ENCODE results near the gene SLC18A2. TPM values are rescaled to one million over a fixed set of nuclear protein-coding genes. Genes with fewer than 3 reads are reported as not detected.
"Not testable (repeated sequence)": the region's sequence is repeated elsewhere in the genome, so short reads cannot be mapped to it uniquely, and the experiment has no call there.

Gene SLC18A2
- total RNA-seq, 1 experiment from 2014 or later = not detected

DNA sequence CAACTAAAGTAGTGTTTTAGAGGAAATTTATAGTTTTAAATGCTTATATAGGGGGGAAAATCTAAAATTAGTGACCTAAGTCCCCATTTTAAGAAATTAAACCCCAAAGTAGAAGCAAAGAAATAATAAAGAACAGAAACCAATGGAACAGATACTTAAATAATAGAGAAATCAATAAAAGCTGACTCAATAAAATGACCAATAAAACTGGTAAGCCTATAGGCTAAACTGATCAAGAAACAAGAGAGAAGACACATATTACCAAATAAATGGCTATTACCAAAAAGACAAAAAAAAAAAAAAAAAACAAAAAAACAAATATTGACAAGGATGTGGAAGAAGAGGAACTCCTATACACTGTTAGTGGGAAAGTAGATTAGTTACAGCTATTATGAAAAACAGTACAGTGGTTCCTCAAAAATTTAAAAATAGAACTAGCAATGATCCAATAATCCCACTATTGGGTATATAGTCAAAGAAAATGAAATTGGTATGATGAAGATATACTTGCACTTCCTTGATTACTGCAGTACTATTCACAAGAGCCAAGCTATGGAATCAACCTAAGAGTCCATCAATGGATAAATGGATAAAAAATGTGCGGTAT is 53.2 kb downstream of the SLC18A2 start:
- Histone ChIP-seq H3K9me2 (replicated peaks; ENCODE audit: insufficient read depth, low read length) (no peaks in the 10 kb centered on the region), H3K27ac (ENCODE audit: low read length) (no peak overlapping the region), H3K4me1 (ENCODE audit: low read length) (peaks cover 4% of the 10 kb centered on the region; the same call in 1 of the 2 replicates), H4K20me1 (ENCODE audit: insufficient read depth, low read depth, low read length) (peaks cover 5% of the 10 kb centered on the region), H3K27me3 (ENCODE audit: low read length) (no peaks in the 10 kb centered on the region), H3K9ac (ENCODE audit: low read length) (no peak overlapping the region), H3K4me2 (ENCODE audit: low read depth, low read length, poor library complexity, severe bottlenecking) (no peak overlapping the region), H3K9me3 (ENCODE audit: low read length) (no peaks in the 10 kb centered on the region), H3K36me3 (ENCODE audit: insufficient read depth, low read length) (no peaks in the 10 kb centered on the region), H2AFZ (ENCODE audit: low read length) (no peak overlapping the region), H3K4me3 (ENCODE audit: low read length) (no peak overlapping the region), H3K79me2 (ENCODE audit: low read length) (0 out of 2 replicates have a peak, but pooled peaks cover 7% of the 10 kb centered on the region)
- DNase-seq = no peak

DNA sequence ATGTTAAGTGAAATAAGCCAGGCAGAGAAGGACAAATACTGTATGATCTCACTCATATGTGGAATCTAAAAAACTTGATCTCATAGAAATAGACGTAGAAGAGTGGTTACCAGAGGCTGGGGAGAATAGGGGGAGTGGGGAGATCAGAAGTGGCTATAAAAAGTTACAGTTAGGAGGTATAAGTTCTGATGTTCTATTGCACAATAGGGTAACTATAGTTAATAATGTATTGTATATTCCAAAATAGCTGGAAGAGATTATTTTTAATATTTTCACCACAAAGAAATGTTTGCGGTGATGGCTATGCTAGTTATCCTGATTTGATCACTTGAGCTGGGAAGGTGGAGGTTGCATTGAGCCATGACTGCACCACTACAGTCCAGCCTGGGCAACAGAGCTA is 53.8 kb downstream of the SLC18A2 start:
- 0 out of 2 replicates have a peak, but pooled peaks cover 7% of the 10 kb centered on the region for H3K79me2 ChIP-seq (ENCODE audit: low read length)
- peaks cover 5% of the 10 kb centered on the region for H4K20me1 ChIP-seq (ENCODE audit: insufficient read depth, low read depth, low read length)
- no peak overlapping the region for H3K4me2 ChIP-seq (ENCODE audit: low read depth, low read length, poor library complexity, severe bottlenecking)
- no peak overlapping the region for H3K27ac ChIP-seq (ENCODE audit: low read length)
- H3K9me2 ChIP-seq (replicated peaks; ENCODE audit: insufficient read depth, low read length) = no peaks in the 10 kb centered on the region
- no peak overlapping the region for H2AFZ ChIP-seq (ENCODE audit: low read length)
- H3K4me3 ChIP-seq (ENCODE audit: low read length) = no peak overlapping the region
- DNase-seq = no peak
- peaks cover 4% of the 10 kb centered on the region; the same call in 1 of the 2 replicates for H3K4me1 ChIP-seq (ENCODE audit: low read length)
- no peak overlapping the region for H3K9ac ChIP-seq (ENCODE audit: low read length)
- no peaks in the 10 kb centered on the region for H3K27me3 ChIP-seq (ENCODE audit: low read length)
- no peaks in the 10 kb centered on the region for H3K9me3 ChIP-seq (ENCODE audit: low read length)
- H3K36me3 ChIP-seq (ENCODE audit: insufficient read depth, low read length) = no peaks in the 10 kb centered on the region

DNA sequence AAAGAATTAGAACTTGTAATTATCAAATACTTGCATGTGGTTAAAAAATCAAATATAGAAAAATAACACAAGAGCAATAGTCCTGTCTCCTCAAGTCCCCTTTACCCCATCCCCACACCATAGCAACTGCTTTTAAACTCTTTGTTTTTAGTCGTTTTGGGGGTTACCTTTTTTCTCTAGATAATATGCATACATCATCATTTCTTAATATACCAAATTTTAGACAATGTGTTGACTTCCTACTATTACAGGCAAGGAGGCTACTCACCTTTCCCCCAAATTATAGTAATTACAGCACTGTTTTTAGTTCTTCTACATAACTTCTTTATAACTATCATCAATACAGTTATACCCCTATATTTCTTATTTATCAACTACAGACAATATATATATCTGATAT is 57.3 kb downstream of the SLC18A2 start:
- peaks cover 5% of the 10 kb centered on the region for H4K20me1 ChIP-seq (ENCODE audit: insufficient read depth, low read depth, low read length)
- no peak for DNase-seq
- H3K27me3 ChIP-seq (ENCODE audit: low read length) = no peaks in the 10 kb centered on the region
- H3K4me1 ChIP-seq (ENCODE audit: low read length) = peaks cover 4% of the 10 kb centered on the region; the same call in 1 of the 2 replicates
- no peak overlapping the region for H3K4me2 ChIP-seq (ENCODE audit: low read depth, low read length, poor library complexity, severe bottlenecking)
- 0 out of 2 replicates have a peak, but pooled peaks cover 2% of the 10 kb centered on the region for H3K79me2 ChIP-seq (ENCODE audit: low read length)
- no peaks in the 10 kb centered on the region for H3K36me3 ChIP-seq (ENCODE audit: insufficient read depth, low read length)
- H3K9ac ChIP-seq (ENCODE audit: low read length) = no peak overlapping the region
- no peak overlapping the region for H3K4me3 ChIP-seq (ENCODE audit: low read length)
- H3K27ac ChIP-seq (ENCODE audit: low read length) = no peak overlapping the region
- no peaks in the 10 kb centered on the region for H3K9me3 ChIP-seq (ENCODE audit: low read length)
- H3K9me2 ChIP-seq (replicated peaks; ENCODE audit: insufficient read depth, low read length) = no peaks in the 10 kb centered on the region
- no peak overlapping the region for H2AFZ ChIP-seq (ENCODE audit: low read length)

DNA sequence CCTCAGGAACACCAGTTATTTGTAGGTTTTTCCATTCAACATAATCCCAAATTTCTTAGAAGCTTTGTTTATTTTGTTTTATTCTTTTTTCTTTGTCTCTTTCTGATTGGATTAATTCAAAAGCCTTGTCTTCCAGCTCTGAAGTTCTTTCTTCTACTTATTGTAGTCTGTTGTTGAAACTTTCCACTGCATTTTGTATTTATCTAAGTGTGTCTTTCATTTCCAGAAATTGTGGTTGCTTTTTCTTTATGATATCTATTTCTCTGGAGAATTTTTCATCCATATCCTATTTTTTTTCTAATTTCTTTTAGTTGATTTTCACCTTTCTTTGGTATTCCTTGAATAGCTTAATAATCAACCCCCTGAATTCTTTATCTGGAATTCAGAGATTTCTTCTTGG is 58.5 kb downstream of the SLC18A2 start:
- Histone ChIP-seq H3K9me2 (replicated peaks; ENCODE audit: insufficient read depth, low read length) (no peaks in the 10 kb centered on the region), H4K20me1 (ENCODE audit: insufficient read depth, low read depth, low read length) (peaks cover 5% of the 10 kb centered on the region)
- no peak for DNase-seq

DNA sequence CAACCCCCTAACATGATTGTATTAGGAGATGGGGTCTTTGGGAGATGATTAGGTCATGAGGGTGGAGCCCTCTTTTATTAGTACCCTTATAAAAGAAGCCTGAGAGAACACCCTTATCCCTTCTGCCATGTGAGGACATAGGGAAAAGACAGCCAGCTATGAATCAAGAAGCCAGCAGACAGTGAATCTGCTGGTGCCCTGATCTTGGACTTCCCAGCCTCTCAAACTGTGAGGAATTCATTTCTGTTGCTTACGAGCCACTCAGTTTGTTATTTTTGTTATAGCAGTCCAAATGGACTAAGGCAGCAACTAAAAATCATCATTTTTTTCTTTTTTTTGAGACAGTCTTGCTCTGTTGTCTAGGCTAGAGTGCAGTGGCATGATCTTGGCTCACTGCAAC is 59.8 kb downstream of the SLC18A2 start:
- Histone ChIP-seq H3K27ac (ENCODE audit: low read length) (no peak overlapping the region), H3K27me3 (ENCODE audit: low read length) (no peaks in the 10 kb centered on the region), H3K9me3 (ENCODE audit: low read length) (no peaks in the 10 kb centered on the region), H3K4me2 (ENCODE audit: low read depth, low read length, poor library complexity, severe bottlenecking) (no peak overlapping the region), H3K4me3 (ENCODE audit: low read length) (no peak overlapping the region), H3K9ac (ENCODE audit: low read length) (no peak overlapping the region), H3K36me3 (ENCODE audit: insufficient read depth, low read length) (no peaks in the 10 kb centered on the region; the same call in 1 of the 2 replicates), H2AFZ (ENCODE audit: low read length) (no peak overlapping the region), H4K20me1 (ENCODE audit: insufficient read depth, low read depth, low read length) (peaks cover 5% of the 10 kb centered on the region; the same call in 1 of the 2 replicates), H3K4me1 (ENCODE audit: low read length) (peaks cover 4% of the 10 kb centered on the region; the same call in 1 of the 2 replicates), H3K9me2 (replicated peaks; ENCODE audit: insufficient read depth, low read length) (no peaks in the 10 kb centered on the region), H3K79me2 (ENCODE audit: low read length) (0 out of 2 replicates have a peak, but pooled peaks cover 2% of the 10 kb centered on the region)
- DNase-seq = no peak

More for the DNA sequence above, 58.5 kb downstream of the SLC18A2 start:
- Histone ChIP-seq H3K4me3 (ENCODE audit: low read length) (no peak overlapping the region), H3K4me2 (ENCODE audit: low read depth, low read length, poor library complexity, severe bottlenecking) (no peak overlapping the region), H3K9ac (ENCODE audit: low read length) (no peak overlapping the region), H3K4me1 (ENCODE audit: low read length) (peaks cover 4% of the 10 kb centered on the region; the same call in 1 of the 2 replicates), H3K36me3 (ENCODE audit: insufficient read depth, low read length) (no peaks in the 10 kb centered on the region), H3K27ac (ENCODE audit: low read length) (no peak overlapping the region), H3K79me2 (ENCODE audit: low read length) (0 out of 2 replicates have a peak, but pooled peaks cover 2% of the 10 kb centered on the region), H2AFZ (ENCODE audit: low read length) (no peak overlapping the region), H3K27me3 (ENCODE audit: low read length) (no peaks in the 10 kb centered on the region), H3K9me3 (ENCODE audit: low read length) (no peaks in the 10 kb centered on the region)

DNA sequence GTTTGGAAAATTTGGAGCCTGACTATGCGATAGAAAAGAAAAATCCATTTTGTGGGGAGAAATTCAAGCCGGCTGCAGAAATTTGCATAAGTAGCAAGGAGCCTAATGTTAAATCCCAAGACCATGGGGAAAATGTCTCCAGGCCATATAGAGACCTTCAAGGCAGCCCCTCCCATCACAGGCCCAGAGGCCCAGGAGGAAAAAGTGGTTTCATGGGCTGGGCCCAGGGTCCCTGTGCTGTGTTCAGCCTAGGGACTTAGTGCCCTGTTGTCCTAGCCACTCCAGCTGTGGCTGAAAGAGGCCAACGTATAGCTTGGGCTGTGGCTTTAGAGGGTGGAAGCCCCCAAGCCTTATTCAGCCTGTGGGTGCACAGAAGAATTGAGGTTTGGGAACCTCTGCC is 62.5 kb downstream of the SLC18A2 start:
- H3K4me3 ChIP-seq (ENCODE audit: low read length); H3K79me2 ChIP-seq (ENCODE audit: low read length); H2AFZ ChIP-seq (ENCODE audit: low read length); H3K4me2 ChIP-seq (ENCODE audit: low read depth, low read length, poor library complexity, severe bottlenecking); H3K9me3 ChIP-seq (ENCODE audit: low read length); H3K36me3 ChIP-seq (ENCODE audit: insufficient read depth, low read length); DNase-seq; H3K9ac ChIP-seq (ENCODE audit: low read length); H3K9me2 ChIP-seq (replicated peaks; ENCODE audit: insufficient read depth, low read length); H3K27me3 ChIP-seq (ENCODE audit: low read length); H3K4me1 ChIP-seq (ENCODE audit: low read length); H4K20me1 ChIP-seq (ENCODE audit: insufficient read depth, low read depth, low read length); H3K27ac ChIP-seq (ENCODE audit: low read length): not testable (repeated sequence)

DNA sequence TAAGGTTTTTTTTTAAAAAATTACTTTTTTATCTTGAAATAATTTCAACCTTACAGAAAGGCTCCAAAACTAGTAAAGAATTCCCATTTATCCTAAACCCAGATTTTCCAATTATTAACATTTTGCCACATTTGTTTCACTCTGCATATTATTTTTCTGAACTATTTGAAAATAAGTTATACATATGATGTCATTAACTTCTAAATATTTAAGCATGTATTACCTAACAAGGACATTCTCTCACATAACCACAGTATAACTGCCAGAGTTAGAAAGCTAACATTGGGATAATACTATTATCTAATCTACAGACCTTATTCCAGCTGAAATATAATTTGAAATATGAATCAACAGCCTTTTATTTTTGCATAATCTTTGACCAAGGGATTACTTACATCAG is 65.8 kb downstream of the SLC18A2 start:
- Histone ChIP-seq H3K9me3 (ENCODE audit: low read length) (no peaks in the 10 kb centered on the region), H3K4me1 (ENCODE audit: low read length) (peaks cover 24% of the 10 kb centered on the region), H3K27me3 (ENCODE audit: low read length) (no peaks in the 10 kb centered on the region), H3K27ac (ENCODE audit: low read length) (no peak overlapping the region), H2AFZ (ENCODE audit: low read length) (no peak overlapping the region), H3K36me3 (ENCODE audit: insufficient read depth, low read length) (no peaks in the 10 kb centered on the region; the same call in 1 of the 2 replicates), H4K20me1 (ENCODE audit: insufficient read depth, low read depth, low read length) (peaks cover 20% of the 10 kb centered on the region), H3K9me2 (replicated peaks; ENCODE audit: insufficient read depth, low read length) (0 out of 2 replicates have a peak, but pooled peaks cover 4% of the 10 kb centered on the region), H3K9ac (ENCODE audit: low read length) (no peak overlapping the region), H3K79me2 (ENCODE audit: low read length) (no peaks in the 10 kb centered on the region), H3K4me3 (ENCODE audit: low read length) (no peak overlapping the region), H3K4me2 (ENCODE audit: low read depth, low read length, poor library complexity, severe bottlenecking) (no peak overlapping the region)
- no peak for DNase-seq

DNA sequence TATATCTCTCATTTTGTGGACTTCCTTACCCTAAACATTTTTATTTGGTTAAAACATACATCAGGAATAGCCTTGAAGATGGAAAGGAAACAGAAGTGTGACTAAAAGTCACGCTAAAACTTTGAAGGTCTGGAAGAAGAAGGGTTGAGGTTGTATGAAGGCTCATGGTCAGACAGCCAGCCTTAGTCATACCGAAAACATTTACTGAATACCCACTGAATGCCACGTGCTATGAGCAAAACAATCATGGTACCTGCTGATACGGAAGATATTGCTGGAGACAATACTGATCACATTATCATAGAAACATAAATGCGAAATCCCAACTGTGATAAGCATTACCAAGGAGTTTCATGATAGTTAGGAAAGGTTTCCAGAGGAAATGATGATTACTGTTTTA is 70.3 kb downstream of the SLC18A2 start:
- H3K4me3 ChIP-seq (ENCODE audit: low read length) = no peak overlapping the region
- H3K4me1 ChIP-seq (ENCODE audit: low read length) = peaks cover 24% of the 10 kb centered on the region
- peaks cover 26% of the 10 kb centered on the region for H4K20me1 ChIP-seq (ENCODE audit: insufficient read depth, low read depth, low read length)
- no peaks in the 10 kb centered on the region for H3K9me2 ChIP-seq (replicated peaks; ENCODE audit: insufficient read depth, low read length)
- H3K36me3 ChIP-seq (ENCODE audit: insufficient read depth, low read length) = no peaks in the 10 kb centered on the region
- no peak overlapping the region for H2AFZ ChIP-seq (ENCODE audit: low read length)
- no peak overlapping the region for H3K9ac ChIP-seq (ENCODE audit: low read length)
- H3K9me3 ChIP-seq (ENCODE audit: low read length) = no peaks in the 10 kb centered on the region
- no peaks in the 10 kb centered on the region for H3K79me2 ChIP-seq (ENCODE audit: low read length)
- DNase-seq = no peak
- no peak overlapping the region for H3K27ac ChIP-seq (ENCODE audit: low read length)
- no peaks in the 10 kb centered on the region for H3K27me3 ChIP-seq (ENCODE audit: low read length)
- H3K4me2 ChIP-seq (ENCODE audit: low read depth, low read length, poor library complexity, severe bottlenecking) = no peak overlapping the region
